ENCODE data around the gene RIT1.

The RIT1 gene

GRCh38 chr1:155911156-155912055 is at the start of gene RIT1:
RIT1 (minus strand) TSS chr1:155911349; CDS start chr1:155910761, 588 bp downstream.
- DNase-seq (ENCODE audit: extremely low spot score, insufficient read length, low read depth) (peak; percentile 83), FAIRE-seq (peak; percentile 89)

DNA sequence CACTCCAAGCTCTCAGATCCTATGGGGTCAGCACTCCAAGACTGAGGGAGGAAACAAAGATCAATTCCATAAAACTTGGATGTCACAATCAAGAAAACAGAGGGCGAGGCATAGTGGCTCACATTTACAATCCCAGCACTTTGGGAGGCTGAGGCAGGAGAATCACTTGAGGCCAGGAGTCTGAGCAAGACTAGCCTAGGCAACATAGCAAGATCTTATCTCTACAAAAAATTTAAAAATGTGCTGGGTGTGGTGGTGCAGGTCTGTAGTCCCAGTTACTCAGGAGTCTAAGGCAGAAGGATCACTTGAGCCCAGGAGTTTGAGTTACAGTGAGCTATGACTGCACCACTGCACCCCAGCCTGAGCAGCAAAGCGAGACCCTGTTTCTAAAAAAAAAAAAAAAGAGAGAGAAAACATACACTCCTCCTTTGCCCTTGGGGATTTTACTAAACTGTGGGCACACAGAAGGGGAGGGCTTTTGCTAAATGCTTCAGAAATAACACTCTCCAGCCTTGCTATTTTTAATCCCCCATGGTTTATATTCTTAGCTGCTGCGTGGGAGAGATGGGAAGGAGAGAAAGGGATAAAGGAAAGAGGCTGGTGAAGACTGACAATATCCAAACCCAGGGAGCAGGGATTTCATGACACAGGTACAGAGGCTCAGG is 49.1 kb upstream of the RIT1 start:
- no peak for FAIRE-seq

GRCh38 chr1:155957411-155957915 is 46.3 kb upstream of the RIT1 start:
- DNase-seq (ENCODE audit: extremely low spot score, insufficient read length, low read depth) (no peak), FAIRE-seq (no peak)

More for the DNA sequence above, 49.1 kb upstream of the RIT1 start:
- DNase-seq (ENCODE audit: extremely low spot score, insufficient read length, low read depth), result no peak

GRCh38 chr1:155954645-155955044 is 43.5 kb upstream of the RIT1 start:
- DNase-seq (ENCODE audit: extremely low spot score, insufficient read length, low read depth), result no peak
- no peak for FAIRE-seq

DNA sequence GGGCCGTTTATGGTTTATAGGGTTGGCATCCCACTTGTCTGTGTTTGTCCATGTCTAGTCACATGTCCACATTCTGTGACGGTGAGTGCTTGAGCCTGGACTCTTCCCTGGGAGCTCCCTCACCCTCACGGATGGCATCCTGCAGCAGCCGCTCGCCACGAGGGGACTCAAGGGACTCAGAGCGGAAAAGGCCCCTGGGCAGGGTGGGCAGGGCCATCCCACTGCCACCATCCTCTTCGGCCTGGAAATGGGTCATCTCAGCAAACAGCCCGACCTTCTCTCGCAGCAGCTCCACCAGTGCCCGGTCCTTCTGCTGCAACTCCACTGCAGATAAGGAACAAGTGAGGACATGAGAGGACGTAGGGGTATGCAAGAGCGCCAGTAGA is 41.3 kb upstream of the RIT1 start:
- DNase-seq (ENCODE audit: extremely low spot score, insufficient read length, low read depth) (no peak), FAIRE-seq (no peak)

DNA sequence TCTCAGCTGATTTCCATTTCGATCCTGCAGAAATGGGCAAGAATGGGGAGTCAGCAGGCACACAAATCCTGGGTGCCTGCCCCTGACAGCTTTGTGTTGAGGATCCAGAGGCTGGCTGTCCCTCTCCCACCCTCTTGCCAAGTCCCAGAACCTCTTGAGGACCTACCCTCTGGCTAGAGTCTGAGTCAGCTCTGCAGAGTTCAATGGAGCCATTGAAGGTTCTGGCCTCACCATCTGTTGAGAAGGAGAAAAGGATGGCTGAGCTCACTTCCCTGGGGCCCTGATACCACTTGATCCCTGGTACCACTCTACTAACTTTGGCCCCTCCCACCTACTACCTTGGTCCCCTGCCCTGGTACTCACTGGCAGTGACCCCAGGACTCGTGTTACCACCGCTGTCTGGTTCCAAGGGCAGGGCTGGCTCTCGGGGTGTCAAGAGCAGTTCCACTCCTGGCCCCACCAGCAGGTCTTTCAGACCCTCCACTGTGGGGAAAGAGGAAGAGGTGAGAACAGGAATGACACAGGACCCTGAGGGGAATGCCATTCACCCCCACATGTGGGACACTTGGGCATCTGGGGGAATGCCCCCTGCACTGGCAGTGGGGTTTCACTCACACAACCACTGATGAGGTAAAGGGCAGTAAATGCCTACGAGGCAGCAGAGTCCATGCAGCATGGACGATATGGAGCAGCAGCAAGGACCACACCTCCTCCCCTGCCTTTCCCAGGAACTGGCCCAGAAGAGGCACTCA is 40.8 kb upstream of the RIT1 start:
- FAIRE-seq, result no peak
- DNase-seq (ENCODE audit: extremely low spot score, insufficient read length, low read depth), result no peak

GRCh38 chr1:155950829-155951228 is 39.7 kb upstream of the RIT1 start:
- DNase-seq (ENCODE audit: extremely low spot score, insufficient read length, low read depth) (no peak), FAIRE-seq (no peak)

DNA sequence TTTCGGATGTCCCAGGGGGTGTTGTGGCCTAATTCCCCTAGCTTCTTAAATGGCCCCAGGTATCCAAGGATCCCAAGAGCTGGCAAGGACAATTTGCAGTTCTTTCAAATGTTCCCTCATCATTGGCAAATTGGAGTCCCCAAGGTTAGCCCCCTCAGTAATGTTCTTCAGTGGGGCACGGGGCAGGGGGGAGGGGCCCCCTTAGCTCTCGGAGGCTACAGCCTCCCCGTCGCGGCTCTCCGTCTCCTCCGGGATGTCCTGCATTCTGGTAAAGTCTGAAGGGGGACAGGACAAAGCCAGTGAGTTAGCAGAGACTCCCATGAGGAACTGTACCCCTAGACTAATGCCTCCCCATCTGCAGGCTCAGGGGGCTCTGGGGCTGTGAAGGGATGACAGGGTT is 36.6 kb upstream of the RIT1 start:
- DNase-seq (ENCODE audit: extremely low spot score, insufficient read length, low read depth), result no peak
- no peak for FAIRE-seq

DNA sequence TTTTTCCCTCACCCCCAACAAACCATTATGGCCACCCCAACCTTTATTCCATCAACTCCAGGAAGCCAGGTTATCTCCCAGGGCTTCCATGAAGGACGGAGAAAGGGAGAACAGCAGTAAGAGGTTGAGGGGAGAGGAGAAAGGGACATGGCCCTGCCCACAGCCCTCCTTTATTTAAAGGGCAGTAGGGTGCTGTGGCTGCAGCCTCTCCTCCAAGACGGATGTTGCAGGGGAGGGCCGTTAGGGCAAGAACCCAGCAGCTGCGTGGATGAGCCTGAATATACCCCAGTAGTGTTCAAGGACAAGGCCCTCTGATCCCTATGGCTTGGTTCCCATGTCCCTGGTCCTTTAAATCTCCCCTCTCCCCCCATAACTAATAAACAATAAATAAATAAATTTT is 36.1 kb upstream of the RIT1 start:
- no peak for DNase-seq (ENCODE audit: extremely low spot score, insufficient read length, low read depth)
- no peak for FAIRE-seq

DNA sequence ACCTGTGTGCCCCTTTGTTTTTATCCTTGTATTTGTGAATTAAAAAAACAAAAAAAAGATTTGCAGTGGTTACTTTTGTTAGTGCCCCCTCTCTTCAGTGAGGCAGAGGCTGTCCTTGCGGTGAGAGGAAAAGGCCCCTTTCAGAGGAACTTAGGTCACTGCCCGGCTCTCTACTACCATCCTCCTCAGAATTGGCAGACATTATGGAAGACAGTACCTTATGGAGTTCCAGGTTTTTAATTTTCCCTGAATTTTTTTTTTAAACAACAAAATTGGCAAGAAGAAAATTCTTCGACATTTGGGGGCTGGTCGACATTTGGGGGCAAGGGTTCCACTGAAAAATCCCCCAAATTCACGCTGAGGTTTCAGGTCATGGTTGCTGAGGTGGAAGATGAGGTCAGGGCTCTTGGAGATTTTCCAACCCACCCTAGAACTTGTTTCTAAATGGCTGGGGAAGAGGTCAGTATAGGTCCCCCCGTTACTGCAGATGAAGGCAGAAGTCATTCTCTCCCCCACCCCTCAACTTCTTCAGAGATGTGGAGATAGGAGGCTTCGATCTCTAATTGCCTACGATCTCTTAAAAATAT is 35.6 kb upstream of the RIT1 start:
- DNase-seq (ENCODE audit: extremely low spot score, insufficient read length, low read depth), result no peak
- FAIRE-seq, result peak; percentile 67

DNA sequence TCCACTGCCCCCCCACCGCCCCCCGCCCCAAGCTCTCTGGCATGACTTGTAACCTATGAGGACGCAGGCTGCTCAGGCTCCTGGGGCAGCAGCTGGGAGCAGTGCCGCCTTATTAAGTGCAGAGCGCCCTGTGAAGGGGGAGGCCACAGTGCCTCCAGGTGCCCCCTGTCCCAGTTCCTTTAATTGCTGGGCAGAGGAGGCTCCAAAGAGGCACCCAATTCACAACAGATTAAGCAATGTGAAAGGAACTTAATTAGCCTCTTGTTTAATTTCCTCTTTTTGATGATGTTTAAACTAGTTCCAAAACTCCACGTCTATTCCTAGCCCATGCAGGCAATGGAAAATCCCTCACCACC is 33.3 kb upstream of the RIT1 start:
- DNase-seq (ENCODE audit: extremely low spot score, insufficient read length, low read depth), result no peak
- no peak for FAIRE-seq

GRCh38 chr1:155942578-155943141 is 31.5 kb upstream of the RIT1 start:
- no peak for FAIRE-seq
- no peak for DNase-seq (ENCODE audit: extremely low spot score, insufficient read length, low read depth)

DNA sequence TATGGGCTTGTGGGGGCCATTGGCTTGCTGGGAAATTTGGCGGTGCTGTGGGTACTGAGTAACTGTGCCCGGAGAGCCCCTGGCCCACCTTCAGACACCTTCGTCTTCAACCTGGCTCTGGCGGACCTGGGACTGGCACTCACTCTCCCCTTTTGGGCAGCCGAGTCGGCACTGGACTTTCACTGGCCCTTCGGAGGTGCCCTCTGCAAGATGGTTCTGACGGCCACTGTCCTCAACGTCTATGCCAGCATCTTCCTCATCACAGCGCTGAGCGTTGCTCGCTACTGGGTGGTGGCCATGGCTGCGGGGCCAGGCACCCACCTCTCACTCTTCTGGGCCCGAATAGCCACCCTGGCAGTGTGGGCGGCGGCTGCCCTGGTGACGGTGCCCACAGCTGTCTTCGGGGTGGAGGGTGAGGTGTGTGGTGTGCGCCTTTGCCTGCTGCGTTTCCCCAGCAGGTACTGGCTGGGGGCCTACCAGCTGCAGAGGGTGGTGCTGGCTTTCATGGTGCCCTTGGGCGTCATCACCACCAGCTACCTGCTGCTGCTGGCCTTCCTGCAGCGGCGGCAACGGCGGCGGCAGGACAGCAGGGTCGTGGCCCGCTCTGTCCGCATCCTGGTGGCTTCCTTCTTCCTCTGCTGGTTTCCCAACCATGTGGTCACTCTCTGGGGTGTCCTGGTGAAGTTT is 30.8 kb upstream of the RIT1 start:
- FAIRE-seq (no peak), DNase-seq (ENCODE audit: extremely low spot score, insufficient read length, low read depth) (no peak)

GRCh38 chr1:155940993-155941844 is 30.1 kb upstream of the RIT1 start, which contains the start of gene RXFP4:
RXFP4 (plus strand) TSS chr1:155941638; CDS start chr1:155941710, 72 bp downstream.
- FAIRE-seq, result peak; percentile 50
- no peak for DNase-seq (ENCODE audit: extremely low spot score, insufficient read length, low read depth)

- no peak for DNase-seq (ENCODE audit: extremely low spot score, insufficient read length, low read depth)
- FAIRE-seq, result peak; percentile 33
Observed at GRCh38 chr1:155940482-155940992, 29.4 kb upstream of the RIT1 start.

DNA sequence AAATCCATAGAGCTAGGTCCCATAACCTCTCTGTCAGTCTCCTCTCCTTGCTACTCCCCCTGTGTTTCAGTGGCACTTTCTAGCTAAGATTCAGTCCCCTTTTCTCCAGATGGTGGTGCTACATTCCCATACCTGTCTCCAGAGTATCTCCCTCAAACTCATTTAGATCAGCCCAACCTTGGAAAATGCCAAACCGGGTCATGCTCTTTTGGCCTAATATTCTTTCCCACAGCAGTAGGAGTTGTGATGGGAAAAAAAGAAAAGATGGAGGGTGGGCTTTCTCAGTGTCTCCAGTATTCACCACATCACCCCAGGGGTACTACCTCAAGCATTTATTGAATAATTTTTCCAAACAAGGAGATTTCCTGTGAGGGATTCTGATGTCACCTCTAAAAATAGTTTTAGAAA is 27.1 kb upstream of the RIT1 start:
- FAIRE-seq, result peak; percentile 91
- DNase-seq (ENCODE audit: extremely low spot score, insufficient read length, low read depth), result no peak

GRCh38 chr1:155934936-155935590 is 23.9 kb upstream of the RIT1 start:
- DNase-seq (ENCODE audit: extremely low spot score, insufficient read length, low read depth) (no peak), FAIRE-seq (no peak)
